Activated gamma-delta T cell treated with anti-CD3 and anti-CD28 coated beads, Interleukin-2, amount 50 U/mL, for 16 hours (primary cell): ENCODE results near the gene COMT.
"Not testable (repeated sequence)": the region's sequence is repeated elsewhere in the genome, so short reads cannot be mapped to it uniquely, and the experiment has no call there.

Source experiments
- DNase-seq: peaks from one replicate; pipeline ENCODE4 v3.0.0-alpha.2; 2020; ENCODE audit warnings: low read depth

Gene COMT

DNA sequence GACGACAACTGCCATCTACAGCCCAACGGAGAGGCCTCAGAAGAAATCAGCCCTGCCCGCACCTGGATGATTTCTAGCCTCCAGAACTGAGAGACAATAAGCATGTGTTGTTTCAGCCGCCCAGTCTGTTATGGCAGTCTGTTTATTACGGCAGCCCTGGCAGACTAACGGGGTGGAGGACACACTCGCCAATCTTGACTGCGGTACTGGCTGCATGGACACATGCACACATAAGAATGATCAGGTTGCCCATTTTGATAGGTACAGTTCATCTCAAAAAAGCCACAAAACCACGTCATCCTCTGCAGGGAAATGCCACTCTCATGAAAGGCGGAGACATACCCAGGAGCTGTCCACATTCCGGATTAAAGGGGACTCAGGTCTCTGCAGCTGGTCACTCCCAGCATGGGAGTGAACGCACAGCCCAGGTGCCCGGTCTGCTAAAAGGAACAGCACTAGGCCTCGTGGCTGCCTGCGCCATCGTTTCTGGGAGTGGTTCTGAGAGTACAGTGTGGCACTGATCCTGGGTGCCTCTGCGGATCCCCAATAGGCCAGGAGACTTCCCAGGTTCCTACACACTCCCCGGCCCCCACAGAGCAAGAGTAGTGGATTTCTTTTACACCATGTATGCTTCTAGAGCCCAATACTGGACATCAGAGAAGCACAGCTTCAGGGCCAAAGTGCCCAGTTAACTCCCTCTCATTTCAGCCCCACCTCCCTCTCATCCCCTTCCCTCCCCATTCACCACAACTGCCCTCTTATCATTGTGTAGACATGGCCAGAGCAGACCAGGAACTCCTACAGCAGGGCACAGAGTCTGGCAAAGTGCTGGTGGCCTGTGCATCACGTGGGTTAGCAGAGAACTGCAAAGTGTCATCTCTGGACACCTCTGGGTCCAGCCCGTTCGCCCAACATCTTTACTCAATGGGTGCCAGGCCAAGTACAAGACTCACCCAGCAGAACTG, 11.7 kb upstream of the COMT start:
- DNase-seq = no peak

DNA sequence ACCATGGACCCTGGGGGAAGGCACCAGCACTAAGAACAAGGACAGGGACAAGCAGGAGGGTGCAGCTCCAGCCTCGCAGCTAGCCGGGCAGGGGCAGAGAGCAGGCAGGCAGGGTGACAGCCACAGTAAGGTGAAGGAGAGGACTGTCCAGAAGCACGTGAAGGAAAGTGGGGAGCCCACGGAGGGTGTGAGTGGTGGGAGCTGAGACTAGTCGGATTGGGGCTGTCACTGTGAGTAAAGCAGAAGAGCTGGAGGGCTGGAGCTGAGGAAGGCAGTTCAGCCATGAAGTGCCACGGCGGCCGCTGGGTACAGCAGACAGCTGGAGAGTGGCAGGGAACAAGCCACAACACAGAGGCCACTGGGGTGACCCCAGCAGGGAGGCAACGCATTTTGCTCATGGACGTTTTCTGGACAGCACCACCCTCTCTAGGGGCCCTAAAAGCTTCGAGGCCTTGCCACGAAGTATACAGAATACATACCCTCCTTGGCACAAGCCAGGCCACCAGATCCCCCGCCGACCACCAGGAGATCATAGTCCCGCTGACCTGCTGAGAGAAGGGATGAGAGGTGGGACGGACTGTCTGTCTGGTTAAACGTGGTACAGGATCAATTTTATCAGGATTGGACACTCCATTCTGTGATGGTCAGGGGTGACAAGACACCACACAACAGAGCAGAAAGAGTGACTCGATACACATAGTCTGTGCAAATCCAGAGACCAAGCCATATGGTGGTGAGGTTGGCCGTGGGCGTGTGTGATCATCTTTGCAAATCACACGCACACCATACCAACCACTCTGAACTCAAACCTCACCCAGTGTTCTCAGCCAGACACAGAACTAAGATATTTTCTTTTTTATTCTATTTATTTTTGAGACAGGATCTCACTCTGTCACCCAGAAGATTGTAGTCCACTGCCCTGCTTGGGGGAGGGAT, 10.8 kb upstream of the COMT start:
- DNase-seq = no peak

DNA sequence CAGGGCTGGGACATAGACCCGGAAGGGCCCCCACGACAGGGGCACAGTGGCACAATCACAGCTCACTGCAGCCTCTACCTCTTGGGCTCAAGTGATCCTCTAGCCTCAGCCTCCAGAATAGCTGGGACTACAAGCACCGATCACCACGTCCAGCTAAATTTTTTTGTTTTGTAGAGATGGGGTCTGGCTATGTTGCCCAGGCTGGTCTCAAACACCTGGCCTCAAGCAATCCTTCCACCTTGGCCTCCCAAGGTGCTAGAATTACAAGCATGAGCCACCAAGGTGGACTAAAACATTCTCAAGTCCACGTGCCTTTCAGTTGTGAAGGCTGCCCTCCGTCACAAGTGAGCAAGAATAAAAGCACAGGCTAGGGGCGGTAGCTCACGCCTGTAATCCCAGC, 10.1 kb upstream of the COMT start:
- DNase-seq = no peak

DNA sequence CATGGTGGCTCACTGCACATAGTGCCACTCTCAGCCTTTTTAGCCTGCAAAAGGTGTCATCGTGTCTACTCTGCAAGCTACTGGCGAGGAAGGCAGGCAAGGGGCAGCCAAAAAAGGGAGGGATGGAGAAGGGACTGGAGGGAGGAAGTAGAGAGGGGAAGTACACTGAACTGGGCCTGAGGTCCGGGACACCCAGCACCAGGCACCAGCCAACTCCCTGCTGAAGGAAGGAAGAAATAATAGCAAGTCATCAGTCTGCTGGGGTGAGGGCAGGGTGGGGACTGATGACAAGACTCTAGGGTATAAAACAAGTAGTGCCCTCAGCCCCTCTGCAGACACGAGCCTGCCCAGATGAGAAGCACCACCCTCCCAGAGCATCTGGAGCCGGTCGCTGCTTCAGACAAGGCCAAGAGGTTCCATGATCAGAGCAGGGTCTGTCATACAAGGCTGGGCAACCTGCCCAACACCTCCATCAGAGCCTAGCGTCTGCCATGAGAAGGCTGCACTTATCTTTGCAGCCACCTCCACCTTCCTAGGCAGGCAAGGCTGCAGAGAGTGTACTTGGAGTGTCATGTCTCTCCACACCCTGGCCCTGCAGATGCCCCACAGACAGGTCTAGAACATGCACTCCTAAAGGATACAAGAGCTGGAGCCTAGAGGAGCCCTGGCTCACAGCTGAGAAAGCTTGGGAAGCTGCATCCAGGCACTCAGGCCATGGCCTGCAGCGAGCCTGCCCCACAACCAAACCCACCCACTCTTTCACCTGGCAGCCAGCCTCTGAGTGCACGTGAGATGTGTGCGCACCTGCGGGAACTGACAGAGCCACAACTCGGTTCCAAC, 9.0 kb upstream of the COMT start:
- DNase-seq = no peak

DNA sequence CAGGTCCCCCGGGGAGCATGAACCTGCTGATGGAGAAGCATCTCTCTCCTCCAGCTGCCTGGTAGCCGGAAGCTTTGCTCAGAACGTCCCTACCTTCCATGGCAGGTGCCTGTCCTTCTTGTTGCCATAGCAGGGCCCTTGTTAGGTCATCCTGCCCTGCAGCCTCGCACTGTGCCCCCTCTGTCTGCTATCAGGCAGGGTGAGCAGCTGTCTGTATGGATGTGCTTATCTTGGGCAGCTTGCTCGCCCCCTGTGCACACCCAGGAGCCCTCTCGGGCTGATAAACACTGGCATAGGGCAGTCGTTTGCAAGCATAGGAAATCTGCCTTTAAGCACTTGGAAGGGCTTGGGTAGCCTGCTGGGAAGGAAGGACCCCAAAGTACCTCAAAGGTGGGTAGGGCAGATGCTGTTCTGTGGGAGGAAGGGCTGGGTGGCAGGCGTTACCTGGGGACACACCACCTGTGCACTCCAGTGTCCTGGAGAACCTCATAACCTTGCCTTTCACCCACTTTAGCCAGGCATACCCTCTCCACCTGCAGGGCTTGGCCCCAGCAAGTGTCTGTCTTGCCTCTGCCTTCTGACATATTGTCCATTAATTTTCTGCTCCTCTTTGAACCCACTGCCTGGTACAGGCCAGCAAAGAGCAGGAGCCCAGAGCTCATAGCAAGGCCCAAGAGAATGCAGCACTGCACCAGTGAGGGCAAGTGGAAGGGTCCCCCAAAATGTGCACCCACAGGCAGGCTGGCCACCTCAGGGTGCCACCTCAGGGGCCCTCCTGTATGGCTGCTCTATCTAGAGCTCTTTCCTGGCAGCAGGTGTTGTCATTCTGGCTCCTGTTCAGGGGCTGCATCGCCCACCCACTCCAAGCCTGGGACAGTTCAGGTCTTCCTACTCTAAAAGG, 8.0 kb upstream of the COMT start:
- DNase-seq = no peak

DNA sequence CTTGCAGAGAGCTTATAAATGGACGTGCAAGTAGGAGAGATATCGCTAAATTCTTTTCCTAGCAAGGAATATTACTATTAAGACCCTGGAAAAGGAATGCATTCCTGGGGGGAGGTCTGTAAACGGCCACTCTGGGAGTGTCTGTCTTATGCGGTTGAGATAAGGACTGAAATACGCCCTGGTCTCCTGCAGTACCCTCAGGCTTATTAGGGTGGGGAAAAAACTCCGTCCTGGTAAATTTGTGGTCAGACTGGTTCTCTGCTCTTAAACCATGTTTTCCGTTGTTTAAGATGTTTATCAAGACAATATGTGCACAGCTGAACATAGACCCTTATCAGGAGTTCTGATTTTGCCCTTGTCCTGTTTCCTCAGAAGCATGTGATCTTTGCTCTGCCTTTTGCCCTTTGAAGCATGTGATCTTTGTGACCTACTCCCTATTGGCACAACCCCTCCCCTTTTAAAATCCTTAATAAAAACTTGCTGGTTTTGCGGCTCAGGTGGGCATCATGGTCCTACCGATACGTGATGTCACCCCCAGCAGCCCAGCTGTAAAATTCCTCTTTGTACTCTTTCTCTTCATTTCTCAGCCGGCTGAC, 6.4 kb upstream of the COMT start:
- DNase-seq = not testable (repeated sequence)

DNA sequence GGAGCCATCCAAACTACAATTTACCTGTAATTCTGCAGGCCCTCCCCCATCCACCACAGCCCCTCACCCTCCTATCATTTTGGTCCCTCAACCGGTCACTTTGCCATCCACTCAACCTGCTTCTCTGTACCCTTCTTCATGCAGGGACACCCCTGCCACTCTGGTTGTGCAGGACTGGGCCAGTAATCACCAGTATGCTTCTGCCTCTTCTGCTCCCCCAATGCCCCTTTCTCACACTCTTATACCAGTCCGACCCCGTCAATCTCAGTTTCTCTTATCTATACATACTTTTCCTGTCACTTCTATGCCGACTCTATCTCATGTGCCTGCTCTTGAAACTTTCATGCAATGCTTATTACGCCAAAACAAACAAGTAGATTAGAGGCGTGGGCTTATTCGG, 5.1 kb upstream of the COMT start:
- no peak for DNase-seq

DNA sequence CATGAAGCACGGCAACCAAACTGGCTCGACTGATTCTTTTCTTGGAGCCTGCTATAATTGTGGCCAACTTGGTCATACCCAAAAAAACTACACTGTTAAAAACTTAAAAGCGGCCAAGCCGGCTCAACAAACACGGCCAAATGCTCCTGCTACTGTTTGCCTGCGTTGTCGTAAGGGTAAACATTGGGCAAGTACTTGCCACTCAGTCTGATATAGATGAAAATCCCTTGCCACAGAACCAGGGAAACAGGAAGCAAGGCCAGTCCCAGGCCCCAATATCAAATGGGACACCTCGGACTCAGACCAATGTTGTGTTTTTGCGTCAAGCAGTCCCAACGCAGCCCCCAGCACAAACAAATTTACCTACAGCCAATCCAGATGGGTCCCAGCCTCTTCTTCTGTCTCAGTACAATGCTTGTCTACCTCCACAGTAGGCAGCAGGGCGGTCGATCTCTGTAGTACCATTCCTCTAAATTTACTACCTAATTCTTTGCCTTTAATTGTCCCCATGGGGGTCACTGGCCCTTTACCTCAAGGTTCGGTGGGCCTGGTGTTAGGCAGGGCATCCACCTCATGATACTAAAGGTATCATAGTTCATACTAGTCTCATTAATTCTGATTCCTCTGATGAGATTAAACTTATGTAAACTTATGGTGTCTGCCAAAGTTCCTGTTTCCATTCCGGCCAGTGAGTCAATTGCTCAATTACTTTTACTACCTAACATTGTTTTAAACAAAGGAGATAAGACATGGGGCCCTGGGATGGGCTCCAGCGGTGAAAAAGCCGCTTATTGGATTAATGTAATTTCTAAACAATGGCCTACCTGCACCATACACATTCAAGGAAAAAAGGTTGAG, 3.7 kb upstream of the COMT start:
- DNase-seq = no peak

DNA sequence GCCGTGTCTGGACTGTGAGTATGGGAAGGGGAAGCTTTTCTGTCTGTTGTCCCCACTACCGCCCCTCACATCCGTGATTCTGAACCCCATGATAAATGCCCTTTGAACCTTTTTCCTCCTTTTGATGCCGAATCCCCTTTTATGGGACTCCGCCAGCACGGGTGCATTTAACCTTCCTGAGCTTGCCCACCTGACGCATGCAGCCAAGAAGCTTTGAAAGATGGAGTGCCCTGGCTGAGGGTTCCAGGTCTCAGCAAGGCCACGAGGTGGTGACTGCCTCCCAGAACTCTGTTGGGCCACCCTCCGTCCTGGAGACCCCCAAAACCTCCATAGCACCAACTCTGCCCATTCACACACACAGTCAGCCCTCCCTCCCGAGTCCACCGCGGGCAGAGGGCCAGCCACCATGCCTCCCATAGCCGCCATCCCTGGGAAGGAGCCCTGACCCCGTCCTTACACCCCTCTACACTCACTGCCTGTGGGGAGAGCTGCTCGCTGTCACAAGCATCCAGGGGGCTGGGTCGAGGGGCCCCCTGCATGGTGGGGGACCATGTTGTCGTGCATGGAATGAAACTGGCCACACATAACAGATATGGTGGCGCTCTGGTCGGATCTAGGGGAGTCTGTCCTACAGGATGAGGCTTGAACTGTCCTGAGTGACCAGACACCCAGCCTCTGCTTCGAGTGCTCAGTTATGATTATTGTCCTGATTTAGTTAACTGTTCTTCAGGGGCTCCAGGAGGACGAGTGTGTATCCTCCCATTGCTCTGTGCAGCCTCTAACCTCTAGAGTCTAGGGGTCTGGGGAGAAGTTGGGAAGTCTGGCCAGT, 822 bp upstream of the COMT start:
- no peak for DNase-seq

DNA sequence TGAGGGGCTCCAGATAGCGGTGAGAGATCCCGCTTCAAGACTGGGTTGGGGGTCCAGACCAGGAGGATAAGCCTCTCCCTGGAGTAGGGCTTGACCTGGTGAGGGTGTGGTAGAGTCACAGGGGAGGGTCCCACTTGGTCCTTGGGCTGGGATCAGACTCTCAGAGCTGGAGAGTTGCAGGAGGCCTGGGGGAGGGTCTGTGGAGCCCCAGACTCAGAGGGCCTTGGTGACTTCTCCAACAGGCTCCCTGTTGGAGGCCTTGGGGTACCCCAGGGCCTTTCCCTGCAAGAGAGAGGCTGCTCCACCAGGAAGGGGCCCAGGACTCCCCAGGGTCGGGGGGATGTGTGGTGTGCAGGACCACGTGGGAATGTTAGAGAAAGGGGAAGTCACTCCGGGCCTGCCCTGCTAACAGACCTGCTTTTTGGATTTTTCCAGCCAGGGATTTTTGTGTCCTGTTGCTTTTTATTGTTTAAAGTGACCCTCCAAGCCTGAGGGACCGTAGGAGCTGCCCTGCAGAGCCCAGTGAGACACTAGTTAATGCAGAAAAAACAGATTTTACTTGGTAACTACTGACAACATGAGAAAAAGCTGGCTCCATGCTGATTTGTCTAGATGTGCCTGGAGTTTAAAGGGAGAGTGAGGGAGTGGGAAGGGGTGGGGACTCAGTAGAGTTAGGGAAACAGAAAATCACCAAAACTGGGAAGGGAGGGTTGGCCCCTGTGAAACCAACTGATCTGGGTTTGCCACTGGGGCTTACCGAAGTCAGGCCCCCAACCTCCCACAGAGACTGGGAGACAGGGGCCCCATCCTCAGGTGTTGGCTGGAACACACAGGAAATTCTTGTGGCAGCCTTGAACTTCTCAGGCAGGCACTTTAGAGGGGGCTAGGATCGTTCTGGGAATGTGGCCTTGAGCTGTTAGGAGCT, 847 bp downstream of the COMT start:
- no peak for DNase-seq

DNA sequence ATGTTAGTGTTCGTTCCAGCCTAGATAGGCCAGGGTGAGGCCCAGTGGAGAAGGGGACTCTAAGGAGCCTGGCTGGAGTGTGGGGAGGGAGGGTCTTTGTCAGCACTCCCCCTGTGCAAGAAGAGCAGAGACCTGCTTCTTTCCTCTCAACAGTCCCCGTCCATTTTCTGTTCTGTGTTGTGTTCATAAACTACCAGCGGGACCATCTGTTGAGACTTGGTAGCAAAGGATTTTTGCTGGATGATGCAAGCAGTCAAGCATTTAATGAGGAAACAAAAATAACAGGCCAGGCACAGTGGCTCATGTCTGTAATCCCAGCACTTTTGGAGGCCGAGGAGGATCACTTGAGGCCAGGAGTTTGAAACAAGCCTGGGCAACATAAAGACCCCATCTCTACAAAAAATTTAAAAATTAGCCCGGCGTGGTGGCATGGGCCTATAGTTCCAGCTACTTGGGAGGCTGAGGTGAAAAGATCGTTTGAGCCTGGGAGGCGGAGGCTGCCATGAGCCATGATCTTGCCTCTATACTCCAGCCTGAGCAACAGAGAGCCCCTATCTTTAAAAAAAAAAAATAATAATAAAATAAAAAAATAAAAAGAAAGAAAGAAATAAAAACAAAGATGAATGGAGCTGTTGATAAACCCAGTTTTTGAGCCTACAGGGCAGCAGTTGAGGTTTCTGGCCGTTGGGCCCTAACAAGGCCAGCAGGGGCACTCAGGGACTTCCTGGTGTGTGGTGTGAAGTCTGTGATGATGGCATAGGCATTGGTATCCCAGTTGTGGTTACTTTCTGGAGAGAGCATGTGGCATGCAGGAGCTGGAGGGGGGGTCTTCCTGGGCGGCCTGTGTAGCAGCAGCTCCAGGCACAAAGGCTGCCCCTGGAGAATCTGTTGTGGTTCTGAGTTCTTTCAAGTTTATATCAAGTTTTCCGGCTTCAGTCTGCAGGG, 1.8 kb downstream of the COMT start:
- DNase-seq = no peak

DNA sequence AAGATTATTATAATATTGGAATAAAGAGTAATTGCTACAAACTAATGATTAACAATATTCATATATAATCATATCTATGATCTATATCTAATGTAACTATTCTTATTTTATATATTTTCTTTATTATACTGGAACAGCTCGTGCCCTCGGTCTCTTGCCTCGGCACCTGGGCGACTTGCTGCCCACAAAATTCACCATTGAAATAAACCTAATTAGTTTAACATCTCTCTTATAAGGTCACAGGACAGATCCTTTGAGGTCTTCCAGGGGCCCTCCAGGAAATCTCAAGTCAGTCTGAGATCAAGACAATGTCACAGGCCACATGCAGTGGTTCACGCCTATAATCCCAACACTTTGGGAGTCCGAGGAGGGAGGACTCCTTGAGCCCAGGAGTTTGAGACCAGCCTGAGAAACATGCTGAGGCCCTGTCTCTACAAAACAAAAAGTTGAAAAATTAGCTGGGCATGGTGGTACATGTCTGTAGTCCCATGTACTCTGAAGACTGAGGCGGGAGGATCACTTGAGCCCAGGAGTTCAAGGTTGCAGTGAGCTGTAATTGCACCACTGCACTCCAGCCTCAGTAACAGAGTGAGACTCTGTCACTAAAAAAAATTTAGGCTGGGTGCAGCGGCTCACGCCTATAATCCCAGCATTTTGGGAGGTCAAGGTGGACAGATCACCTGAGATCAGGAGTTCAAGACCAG, 6.6 kb downstream of the COMT start:
- DNase-seq = no peak

DNA sequence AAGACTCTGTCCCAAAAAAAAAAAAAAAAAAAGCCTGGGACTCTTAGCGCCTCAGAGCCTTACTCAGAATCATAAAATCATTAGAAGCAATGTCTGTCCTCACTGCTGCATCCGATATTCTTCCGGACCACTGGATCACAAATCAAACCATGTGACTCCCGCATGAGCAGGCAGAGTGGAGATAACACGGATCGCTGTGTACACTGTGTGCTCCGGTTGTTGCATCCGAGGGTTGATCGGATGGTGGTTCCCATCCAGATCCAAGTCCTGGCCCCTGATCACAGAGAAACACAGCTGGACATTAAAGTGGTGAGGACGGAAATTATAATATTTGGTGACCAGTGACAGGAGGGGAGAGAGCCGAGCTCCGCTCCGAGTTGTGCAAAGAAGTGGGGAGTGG, 9.8 kb downstream of the COMT start:
- no peak for DNase-seq

DNA sequence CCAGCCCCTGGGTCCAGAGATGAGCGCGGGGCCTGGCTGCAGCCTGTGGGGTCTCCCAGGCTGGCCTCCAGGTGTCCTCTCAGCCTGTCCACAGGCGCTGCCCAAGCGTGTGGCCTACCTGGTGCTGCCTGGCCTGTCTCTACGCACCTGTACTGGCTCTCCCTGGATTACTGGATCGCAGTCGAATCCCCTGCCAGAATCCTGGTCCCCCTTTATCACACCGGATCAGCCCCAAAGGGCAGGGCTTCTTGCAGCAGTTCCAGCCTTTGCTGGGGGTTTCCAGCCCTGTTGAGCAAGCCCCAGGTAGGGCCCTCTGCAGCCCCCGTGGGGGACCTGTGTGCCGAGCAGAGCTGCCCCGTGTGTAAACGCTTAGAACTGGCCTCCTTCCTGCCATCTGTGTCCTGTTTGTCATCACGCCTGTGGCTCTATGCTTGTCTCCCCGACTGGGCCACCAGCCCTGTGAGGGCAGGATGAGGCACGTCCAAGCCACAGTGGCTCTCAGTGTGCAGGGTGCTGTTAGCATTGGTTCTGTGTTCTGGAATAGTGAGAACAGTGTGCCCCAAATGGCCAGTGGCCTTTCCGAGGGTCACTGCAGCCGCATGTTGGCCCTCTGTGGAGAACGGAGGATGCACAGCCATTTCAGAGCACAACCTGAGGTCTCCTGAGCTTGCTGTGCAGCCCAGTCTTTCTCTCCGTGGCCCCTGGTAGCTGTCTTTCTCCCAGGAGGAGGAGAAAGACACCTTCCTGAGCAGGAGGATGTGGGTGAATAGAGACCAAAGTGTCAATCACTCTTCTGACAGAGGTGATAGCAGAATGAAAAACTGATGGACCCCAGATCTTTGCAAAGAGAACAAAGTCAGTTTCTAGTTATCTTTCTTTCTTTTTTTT, 13.9 kb downstream of the COMT start:
- no peak for DNase-seq

DNA sequence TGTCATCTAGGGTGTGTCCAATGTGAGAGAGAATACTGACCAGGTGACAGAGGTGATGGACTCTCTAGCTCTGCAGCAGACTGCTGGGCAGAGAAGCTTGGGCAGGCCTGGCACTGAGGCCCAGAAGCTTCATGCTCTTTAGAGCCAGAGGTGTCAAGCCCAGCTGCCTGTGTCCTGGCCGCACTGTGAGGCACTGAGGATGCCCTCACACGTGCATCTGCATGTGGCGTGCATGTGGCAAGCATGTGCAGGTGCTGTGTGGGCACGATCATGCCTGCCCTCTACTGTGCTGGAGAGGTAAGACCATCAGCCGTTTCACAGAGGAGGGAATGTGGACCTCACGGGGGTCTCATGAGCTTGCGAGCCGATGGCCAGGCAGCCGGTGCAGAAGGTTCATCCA, 15.9 kb downstream of the COMT start:
- no peak for DNase-seq
